ENCODE results near the gene CNTNAP2.
"Not testable (repeated sequence)": the region's sequence is repeated elsewhere in the genome, so short reads cannot be mapped to it uniquely, and the experiment has no call there.

Gene CNTNAP2

GRCh38 chr7:146889806-146890555 lies 773.4 kb downstream of the CNTNAP2 start:
- DNase-seq (ENCODE audit: low spot score), result no peak

- DNase-seq (ENCODE audit: low spot score), result peak; percentile 10
Observed at GRCh38 chr7:146892151-146892550, 775.5 kb downstream of the CNTNAP2 start.

- no peak for DNase-seq (ENCODE audit: low spot score)
Observed at GRCh38 chr7:146894927-146895326, 778.3 kb downstream of the CNTNAP2 start.

GRCh38 chr7:146902266-146902665 lies 785.7 kb downstream of the CNTNAP2 start:
- DNase-seq (ENCODE audit: low spot score), result no peak

- no peak for DNase-seq (ENCODE audit: low spot score)
Observed at GRCh38 chr7:146902728-146903127, 786.1 kb downstream of the CNTNAP2 start.

GRCh38 chr7:146905746-146906145 lies 789.1 kb downstream of the CNTNAP2 start:
- not testable (repeated sequence) for DNase-seq (ENCODE audit: low spot score)

- peak; percentile 13 for DNase-seq (ENCODE audit: low spot score)
Observed at GRCh38 chr7:146922782-146923181, 806.2 kb downstream of the CNTNAP2 start.

GRCh38 chr7:146926841-146927240 lies 810.2 kb downstream of the CNTNAP2 start:
- DNase-seq (ENCODE audit: low spot score), result peak; percentile 18

GRCh38 chr7:146937836-146938235 lies 821.2 kb downstream of the CNTNAP2 start:
- DNase-seq (ENCODE audit: low spot score), result no peak

GRCh38 chr7:146943483-146943882 lies 826.9 kb downstream of the CNTNAP2 start:
- no peak for DNase-seq (ENCODE audit: low spot score)

GRCh38 chr7:146948703-146949102 lies 832.1 kb downstream of the CNTNAP2 start:
- no peak for DNase-seq (ENCODE audit: low spot score)

- no peak for DNase-seq (ENCODE audit: low spot score)
Observed at GRCh38 chr7:146956321-146956720, 839.7 kb downstream of the CNTNAP2 start.

GRCh38 chr7:146956853-146957252 lies 840.3 kb downstream of the CNTNAP2 start:
- DNase-seq (ENCODE audit: low spot score), result no peak

GRCh38 chr7:146960773-146961391 lies 844.3 kb downstream of the CNTNAP2 start:
- no peak for DNase-seq (ENCODE audit: low spot score)

- DNase-seq (ENCODE audit: low spot score), result peak; percentile 84
Observed at GRCh38 chr7:146961617-146962016, 845.0 kb downstream of the CNTNAP2 start.

- DNase-seq (ENCODE audit: low spot score), result no peak
Observed at GRCh38 chr7:146966274-146966673, 849.7 kb downstream of the CNTNAP2 start.

GRCh38 chr7:146982482-146982881 lies 865.9 kb downstream of the CNTNAP2 start:
- DNase-seq (ENCODE audit: low spot score), result no peak

- DNase-seq (ENCODE audit: low spot score), result no peak
Observed at GRCh38 chr7:146991596-146991995, 875.0 kb downstream of the CNTNAP2 start.

- DNase-seq (ENCODE audit: low spot score), result no peak
Observed at GRCh38 chr7:146993764-146994163, 877.2 kb downstream of the CNTNAP2 start.

GRCh38 chr7:147008530-147008929 lies 891.9 kb downstream of the CNTNAP2 start:
- no peak for DNase-seq (ENCODE audit: low spot score)

- DNase-seq (ENCODE audit: low spot score), result no peak
Observed at GRCh38 chr7:147012666-147013065, 896.1 kb downstream of the CNTNAP2 start.

- DNase-seq (ENCODE audit: low spot score), result peak; percentile 39
Observed at GRCh38 chr7:147013825-147014224, 897.2 kb downstream of the CNTNAP2 start.

- DNase-seq (ENCODE audit: low spot score), result peak; percentile 20
Observed at GRCh38 chr7:147014286-147014955, 897.8 kb downstream of the CNTNAP2 start.

Data from GM03348 (cell line).